GM10266 (cell line): Measurements from ENCODE around the gene ZNF688.

ENCODE experiments used
- DNase-seq: peaks from one replicate; pipeline ENCODE4 v3.0.0; 2012; ENCODE audit errors: extremely low spot score
- TF ChIP-seq, protein P1 (sequence below): IDR thresholded peaks from 2 replicates; pipeline ENCODE4 v1.5.1; 2012; ENCODE audit warnings: mild to moderate bottlenecking, low read depth; ENCODE audit not compliant: control insufficient read depth, insufficient read depth; ENCODE audit errors: missing control alignments

ZNF688 gene

DNA sequence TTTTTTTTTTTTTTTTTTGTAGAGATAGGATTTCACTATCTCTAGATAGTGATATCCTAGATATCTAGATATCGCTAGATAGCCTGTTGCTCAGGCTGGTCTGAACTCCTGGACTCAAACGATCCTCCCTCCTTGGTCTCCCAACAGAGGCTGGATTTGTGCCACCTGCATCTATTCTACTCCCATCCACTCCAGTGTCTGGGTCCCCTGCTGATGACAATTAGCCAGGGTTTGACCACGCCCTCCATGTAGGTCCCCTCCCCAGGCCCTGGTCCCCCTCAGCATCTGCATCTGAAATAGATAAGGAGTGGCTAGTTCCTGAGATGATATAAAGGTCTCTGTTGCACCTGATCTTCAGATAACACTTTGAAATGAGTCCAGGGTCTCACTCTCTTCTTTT is 2.2 kb downstream of the ZNF688 start:
- TF ChIP-seq, protein P1, sequence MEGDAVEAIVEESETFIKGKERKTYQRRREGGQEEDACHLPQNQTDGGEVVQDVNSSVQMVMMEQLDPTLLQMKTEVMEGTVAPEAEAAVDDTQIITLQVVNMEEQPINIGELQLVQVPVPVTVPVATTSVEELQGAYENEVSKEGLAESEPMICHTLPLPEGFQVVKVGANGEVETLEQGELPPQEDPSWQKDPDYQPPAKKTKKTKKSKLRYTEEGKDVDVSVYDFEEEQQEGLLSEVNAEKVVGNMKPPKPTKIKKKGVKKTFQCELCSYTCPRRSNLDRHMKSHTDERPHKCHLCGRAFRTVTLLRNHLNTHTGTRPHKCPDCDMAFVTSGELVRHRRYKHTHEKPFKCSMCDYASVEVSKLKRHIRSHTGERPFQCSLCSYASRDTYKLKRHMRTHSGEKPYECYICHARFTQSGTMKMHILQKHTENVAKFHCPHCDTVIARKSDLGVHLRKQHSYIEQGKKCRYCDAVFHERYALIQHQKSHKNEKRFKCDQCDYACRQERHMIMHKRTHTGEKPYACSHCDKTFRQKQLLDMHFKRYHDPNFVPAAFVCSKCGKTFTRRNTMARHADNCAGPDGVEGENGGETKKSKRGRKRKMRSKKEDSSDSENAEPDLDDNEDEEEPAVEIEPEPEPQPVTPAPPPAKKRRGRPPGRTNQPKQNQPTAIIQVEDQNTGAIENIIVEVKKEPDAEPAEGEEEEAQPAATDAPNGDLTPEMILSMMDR: no peak
- DNase-seq: no peak

DNA sequence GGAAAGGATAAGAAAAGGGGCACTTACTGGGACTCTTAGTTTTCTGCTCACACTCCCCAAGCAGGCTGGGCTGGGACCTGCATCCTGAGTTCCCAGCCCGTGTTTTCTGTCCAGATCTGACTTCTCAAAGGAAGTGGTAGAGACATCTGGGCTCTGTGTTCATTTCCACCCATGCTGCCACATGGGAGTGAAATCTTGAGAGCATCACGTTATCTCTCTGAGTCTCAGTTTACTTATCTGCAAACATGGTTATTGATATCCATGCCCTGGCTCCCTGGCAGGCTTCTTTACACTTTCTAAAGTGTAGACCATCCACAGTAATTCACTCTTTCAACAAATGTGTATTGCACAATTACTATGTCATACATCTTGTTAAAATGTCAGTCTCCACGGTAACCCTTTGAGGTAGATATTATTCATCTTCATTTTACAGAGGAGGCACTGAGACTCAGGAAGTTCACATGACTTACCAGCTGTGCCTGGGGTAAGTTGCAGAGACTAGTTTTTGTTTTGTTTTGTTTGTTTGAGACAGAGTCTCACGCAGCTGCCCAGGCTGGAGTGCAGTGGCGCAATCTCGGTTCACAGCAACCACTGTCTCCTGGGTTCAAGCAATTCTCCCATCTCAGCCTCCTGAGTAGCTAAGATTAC is 3.4 kb downstream of the ZNF688 start:
- TF ChIP-seq, protein P1: no peak
- peak; percentile 78 for DNase-seq

DNA sequence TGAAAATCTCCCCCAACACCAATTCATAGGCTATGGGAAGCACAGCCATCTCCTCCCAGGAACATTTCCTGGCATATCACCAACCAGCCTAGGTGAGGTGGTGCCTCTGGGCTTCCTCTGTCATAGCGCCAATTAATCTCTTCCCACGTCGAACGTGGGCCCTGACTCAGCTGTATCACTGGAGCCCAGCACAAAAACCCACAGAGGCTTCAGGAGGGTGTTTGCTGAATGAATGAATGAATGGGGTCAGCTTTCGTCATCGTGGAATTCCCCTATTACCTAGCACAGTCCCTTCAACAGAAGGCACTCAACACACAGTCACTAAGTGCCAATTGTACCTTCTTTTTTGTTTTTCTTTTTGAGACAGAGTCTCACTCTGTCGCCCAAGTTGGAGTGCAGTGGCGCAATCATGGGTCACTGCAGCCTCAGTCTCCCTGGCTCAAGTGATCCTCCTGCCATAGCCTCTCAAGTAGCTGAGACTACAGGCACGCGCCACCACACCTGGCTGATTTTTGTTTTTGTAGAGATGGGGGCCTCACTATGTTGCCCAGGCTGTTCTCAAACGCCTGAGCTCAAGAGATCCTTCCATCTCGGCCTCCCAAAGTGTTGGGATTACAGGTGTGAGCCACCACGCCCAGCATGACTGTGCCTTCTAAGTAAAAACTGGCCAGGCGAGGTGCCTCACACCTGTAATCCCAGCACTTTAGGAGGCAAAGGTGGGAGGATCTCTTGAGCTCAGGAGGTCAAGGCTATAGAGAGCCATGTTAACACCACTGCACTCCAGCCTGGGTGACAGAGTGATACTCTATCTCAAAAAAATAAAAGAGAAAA is 4.1 kb downstream of the ZNF688 start:
- peak; percentile 57 for DNase-seq
- TF ChIP-seq, protein P1: no peak

DNA sequence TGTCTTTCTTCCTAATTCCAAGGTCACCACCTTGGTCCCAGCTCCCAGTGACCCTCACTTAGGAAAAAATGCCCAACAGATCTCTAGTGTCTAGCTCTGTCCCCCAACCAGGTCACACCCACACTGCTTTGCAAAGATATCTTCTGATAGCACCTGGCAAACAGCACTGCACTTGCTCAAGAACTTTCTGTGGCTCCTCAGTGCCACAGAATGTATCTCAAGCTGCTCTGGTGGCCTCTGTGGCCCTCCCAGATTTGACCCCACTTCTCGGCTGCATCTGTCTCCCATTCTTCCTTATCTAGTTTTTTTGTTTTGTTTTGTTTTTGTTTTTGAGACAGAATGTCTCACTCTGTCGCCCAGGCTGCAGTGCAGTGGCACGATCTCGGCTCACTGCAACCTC is 5.0 kb downstream of the ZNF688 start:
- TF ChIP-seq, protein P1: no peak
- DNase-seq: no peak

DNA sequence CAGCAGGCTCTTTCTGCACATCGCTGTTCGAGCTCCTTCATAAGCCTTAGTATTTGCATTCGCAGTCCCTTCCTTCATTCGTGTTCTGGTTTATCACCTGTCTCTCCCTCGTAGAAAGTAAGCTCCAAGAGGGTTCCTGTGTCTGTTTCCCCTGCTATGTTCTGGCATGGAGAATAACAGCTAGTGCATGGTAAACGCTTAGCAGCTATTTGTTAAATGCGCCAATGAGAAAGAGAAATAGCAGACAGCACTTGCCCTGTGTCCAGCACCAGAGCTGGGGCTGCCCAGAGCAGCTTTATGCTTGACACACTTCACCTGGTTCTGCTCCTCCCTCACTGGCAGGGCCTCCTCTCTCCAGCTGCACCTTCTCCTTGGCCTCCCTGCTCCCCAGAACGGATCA is 5.5 kb downstream of the ZNF688 start:
- no peak for DNase-seq
- TF ChIP-seq, protein P1: no peak

DNA sequence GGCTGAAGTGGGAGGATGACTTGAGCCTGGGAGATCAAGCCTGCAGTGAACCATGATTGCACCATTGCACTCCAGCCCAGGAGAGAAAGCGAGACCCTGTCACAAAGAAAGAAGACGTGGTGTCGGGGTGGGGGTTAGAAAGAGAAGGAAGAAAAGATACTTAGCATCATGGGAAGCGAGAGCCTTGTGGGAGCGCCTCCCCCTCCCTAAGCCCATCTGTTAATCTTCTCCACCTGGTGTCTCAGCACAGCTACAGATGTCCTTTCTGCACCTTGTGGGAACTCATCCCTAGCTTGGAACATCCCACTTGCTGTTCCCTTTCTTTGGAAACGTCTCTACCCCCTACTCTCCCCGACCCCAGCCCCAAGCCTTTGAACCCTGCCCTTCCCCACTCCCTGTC is 6.0 kb downstream of the ZNF688 start:
- DNase-seq: no peak
- TF ChIP-seq, protein P1: no peak

DNA sequence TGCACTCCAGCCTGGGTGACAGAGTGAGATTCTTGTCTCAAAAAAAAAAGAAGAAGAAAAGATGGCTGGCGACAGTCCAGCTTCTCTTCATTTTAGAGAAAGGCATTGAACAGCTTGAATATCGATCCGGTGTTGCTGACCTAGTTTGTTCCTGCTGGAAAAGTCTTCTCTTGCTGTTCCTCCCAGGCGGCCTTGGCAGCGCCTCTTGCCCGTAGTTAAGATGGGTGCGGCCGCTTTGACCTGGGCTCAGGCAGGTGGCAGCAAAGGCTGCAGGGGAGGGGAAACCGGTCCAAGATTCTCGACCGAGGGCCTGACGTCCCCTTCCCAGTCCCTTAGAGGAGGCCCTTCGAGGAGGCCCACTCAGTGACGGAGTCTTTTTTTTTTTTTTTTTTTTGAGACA is 9.5 kb downstream of the ZNF688 start:
- no peak for DNase-seq
- TF ChIP-seq, protein P1: no peak
